Esophagus squamous epithelium (tissue), 4 donors: ENCODE results near the gene C2orf78.

ENCODE experiments used
- CTCF ChIP-seq, 6 experiments: fragments of 450-650 bp in 4 of 6; fragments of 200-600 bp in 2 of 6; sonication (generic) in 2 of 6; IDR thresholded peaks; one replicate each; pipeline ENCODE4 v1.5.1; 2016 to 2019; ENCODE audit warnings: antibody characterized with exemption in 6 of 6, mild to moderate bottlenecking in 4 of 6, moderate library complexity in 4 of 6
- POLR2A ChIP-seq, 4 donors: fragments of 450-650 bp; IDR thresholded peaks; one replicate each; pipeline ENCODE4 v1.6.1; 2017; ENCODE audit warnings: antibody characterized with exemption in 4 of 4, mild to moderate bottlenecking in 4 of 4, moderate library complexity in 3 of 4

- TF ChIP-seq CTCF (IDR thresholded peaks at IDR 0.05): no peak
- TF ChIP-seq POLR2A (IDR thresholded peaks at IDR 0.05): no peak
Observed at GRCh38 chr2:73780237-73780582, 3.8 kb upstream of the C2orf78 start.
